ENCODE measurements around the gene PIK3AP1.
"Not testable (repeated sequence)": the region's sequence is repeated elsewhere in the genome, so short reads cannot be mapped to it uniquely, and the experiment has no call there.

The PIK3AP1 gene

DNA sequence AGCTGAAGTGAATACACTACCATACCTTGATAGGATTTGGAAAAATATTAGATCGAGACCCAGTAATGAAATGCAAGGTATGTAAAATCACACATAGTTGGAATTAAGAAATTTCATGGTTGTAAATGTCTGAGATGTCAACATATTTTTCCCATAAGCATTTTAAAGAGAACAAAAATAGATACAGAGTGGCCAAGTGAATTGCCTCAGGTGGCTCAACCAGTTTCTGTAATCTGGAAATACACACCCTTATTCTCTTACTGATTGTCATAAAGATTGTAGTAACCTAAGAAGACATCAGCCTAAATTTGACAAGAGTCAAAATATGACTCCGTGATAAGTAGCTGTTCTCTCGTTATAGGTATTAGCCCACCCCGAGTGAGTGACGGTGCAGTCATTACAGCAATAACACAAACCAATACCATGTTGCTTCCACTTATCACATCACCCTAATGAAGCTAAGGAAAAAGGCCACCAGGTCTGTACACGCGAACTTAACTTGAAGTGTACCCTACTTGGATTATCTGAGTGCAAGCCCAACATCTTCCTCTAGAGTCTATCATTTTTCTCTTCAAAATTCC is 23.4 kb downstream of the PIK3AP1 start:
- DNase-seq (ENCODE audit: low read depth), result no peak

DNA sequence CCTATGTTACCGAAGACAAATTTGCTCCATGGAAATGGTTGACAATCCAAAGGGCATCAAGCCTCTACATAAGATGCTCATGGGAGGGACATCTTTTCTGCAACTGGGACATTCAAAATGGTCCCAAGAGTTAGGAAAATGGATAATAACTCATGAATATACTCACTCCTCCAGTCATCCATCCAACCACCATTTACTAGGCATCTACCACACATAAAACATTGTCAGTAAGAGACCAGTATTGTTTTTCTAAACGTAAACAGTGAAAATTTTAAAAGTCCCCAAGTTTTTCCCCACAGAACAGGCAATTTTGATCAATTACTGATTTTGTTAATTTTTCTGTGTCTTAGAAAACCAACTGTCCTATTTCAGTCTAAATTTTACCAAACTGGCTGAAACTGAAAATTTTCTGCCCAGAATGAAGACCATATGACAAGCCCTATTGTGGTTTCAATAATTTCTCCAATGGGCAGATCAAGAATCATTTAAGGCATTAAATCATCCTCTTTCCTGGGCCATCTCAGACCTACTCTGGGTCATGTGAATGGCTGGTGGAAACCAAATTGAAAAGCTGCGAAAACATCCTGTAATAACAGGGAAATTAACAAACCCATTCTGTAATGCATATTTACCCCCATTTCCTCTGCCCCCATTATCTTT is 24.2 kb downstream of the PIK3AP1 start:
- DNase-seq (ENCODE audit: low read depth), result no peak

DNA sequence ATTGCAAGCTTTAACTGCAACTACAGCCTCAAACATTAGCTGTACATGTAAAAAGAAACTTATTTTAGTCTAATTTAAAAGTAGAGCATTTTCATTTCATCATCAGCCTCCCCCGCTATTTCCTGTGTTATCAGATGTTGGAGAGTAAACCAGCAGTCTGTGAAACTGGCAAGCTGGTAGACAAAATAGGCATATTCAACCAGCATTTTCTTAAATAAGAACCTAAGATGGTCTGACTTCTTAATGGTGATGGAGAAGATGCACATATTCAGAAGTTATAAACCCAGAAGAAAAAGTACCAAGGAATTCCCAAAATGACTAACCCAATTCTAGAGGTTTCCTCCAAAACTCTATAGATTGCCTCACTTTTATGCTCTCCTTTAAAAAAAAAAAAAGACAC is 24.9 kb downstream of the PIK3AP1 start:
- DNase-seq (ENCODE audit: low read depth), result peak; percentile 24

DNA sequence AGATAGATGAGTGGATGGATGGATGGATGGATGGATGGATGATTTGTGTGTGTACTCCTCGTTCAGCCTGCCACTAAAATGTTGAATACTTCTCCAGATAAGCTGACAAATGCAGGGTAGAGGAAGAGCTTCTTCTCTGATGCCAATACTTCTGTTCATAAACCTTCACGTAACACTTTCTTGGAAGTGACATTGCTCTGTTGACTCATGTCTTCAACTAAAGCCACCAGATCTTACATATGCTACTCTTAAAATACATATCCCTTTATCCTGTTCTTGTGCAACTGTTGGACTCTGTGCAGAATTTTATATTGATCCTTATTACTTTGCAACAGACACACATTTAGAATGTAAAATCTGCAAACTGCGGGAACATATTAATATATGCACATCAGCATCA is 26.9 kb downstream of the PIK3AP1 start:
- no peak for DNase-seq (ENCODE audit: low read depth)

DNA sequence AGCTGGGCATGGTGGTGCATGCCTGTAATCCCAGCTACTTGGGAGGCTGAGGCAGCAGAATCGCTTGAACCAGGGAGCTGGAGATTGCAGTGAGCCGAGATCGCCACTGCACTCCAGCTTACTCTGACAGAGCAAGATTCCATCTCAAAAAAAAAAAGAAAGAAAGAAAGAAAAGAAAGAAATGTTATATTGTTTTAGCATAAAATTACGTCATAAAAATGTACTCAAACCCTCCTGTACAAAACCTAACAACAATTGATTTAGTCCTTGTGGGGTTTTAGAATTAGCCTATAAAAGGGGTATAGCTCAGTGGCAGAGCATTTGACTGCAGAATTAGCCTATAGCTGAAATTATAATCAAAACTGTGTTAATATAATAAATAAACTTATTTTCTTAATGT is 27.9 kb downstream of the PIK3AP1 start:
- DNase-seq (ENCODE audit: low read depth), result no peak

- no peak for DNase-seq (ENCODE audit: low read depth)
These were observed 28.6 kb downstream of the PIK3AP1 start for GRCh38 chr10:96691761-96692160.

GRCh38 chr10:96690755-96691730 is 29.3 kb downstream of the PIK3AP1 start:
- DNase-seq (ENCODE audit: low read depth), result no peak

DNA sequence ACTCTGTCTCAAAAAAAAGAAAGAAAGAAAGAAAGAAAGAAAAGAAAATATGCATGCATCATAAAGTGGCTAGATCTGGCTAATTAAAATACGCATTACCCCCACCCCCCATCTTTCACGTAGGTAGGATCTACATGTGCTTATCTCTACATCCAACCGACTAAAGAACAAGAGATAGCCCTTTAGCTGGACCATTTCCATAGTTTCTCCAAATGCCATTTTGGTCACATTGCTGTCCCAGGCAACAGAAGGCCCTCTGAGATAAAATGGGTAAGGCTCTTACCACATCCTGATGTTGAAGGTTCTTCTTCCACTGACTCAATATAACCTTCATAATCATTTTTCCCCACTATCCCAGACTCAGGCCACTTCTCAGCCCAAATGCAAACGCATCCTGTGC is 31.5 kb downstream of the PIK3AP1 start:
- no peak for DNase-seq (ENCODE audit: low read depth)

DNA sequence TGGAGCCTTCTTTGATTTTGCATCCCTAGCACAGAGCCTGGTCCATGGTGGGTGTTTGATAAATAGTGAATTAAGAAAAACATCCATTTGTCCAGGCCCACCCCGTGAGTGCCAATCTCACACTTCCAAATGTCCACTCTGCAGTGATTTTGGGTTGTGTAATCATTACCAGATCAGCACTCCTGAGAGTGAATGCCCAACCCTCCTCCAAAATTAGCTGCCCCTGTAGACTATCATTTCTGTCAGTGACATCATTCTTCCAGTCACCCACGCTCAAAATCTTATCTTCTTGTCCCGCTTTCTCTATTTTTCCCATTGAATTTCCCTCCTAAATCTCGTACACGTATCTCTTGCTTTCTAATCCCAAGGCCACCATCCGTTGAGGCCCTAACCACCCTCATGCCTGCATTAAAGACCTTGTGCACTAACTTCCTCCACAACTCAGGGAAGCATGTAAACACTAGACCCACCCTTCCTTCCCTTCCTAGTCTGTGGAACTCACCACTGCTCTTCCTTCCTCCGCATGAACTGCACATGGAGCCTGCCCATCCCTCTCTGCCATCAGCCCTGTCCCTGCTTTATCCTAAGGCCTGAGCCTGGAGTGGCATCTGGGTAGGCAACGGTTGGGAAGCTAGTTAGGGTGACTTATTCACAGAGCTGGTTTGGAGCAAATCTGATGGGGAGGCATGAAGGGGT is 32.8 kb downstream of the PIK3AP1 start:
- DNase-seq (ENCODE audit: low read depth), result no peak

- no peak for DNase-seq (ENCODE audit: low read depth)
These were observed 33.8 kb downstream of the PIK3AP1 start for GRCh38 chr10:96686514-96686913.

GRCh38 chr10:96685306-96685705 is 35.0 kb downstream of the PIK3AP1 start:
- no peak for DNase-seq (ENCODE audit: low read depth)

DNA sequence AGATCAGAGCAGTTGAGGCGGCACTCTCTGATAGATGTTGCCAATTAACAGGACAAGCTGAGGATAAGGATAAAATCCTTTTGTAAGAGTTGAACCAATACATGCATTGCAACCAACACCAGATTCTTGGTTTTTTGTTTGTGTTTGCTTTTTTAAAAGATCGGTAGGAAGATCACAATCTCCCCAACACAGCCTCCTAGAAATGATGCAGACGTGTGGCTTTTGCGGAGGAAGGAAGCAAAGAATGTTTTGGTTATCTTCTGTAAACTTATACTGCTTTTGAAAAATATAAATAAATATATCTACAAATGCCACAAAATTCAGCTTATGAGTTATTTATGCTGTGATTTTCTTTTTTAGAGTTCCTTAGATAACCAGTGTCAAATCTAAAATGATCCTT is 35.5 kb downstream of the PIK3AP1 start:
- no peak for DNase-seq (ENCODE audit: low read depth)

- no peak for DNase-seq (ENCODE audit: low read depth)
These were observed 36.6 kb downstream of the PIK3AP1 start for GRCh38 chr10:96683710-96684109.

DNA sequence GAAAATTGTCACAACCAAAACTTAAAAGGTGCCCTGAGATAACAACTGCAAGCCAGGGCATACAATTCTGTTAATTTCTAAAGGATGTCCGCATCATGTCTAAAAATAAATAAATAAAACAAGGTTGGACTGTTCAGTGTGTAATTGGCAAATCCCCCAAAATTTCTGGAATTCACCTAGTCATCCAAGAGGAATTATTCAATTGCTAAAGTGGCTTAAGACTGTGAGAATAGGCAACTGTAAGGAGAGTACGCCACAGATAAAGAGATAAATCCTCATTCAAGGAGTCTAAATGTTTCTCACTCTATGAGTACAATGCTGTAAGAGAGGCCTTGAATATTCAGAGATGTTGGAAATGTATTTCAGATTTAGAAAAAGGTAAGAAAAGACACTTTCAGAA is 37.2 kb downstream of the PIK3AP1 start:
- DNase-seq (ENCODE audit: low read depth), result peak; percentile 83

DNA sequence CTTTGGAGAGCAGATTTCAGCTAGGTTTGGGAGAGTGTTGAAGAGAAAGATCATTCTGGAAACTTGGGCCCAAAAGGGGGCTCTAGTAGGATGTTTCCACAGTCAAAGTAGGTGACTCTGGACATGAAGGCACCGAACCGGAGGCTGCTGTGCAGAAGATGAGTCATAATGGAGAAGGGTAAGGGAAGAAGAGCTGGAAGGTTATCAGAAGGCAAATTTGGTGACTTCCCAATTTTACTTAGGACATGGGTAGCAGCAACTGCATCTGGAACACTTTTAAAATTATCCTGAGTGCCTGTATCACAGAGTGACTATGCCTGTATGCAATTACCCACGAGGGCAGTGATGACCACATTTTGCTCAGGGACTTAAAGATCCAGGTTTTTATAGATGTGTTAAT is 38.8 kb downstream of the PIK3AP1 start:
- no peak for DNase-seq (ENCODE audit: low read depth)

- not testable (repeated sequence) for DNase-seq (ENCODE audit: low read depth)
These were observed 39.9 kb downstream of the PIK3AP1 start for GRCh38 chr10:96680463-96680862.

DNA sequence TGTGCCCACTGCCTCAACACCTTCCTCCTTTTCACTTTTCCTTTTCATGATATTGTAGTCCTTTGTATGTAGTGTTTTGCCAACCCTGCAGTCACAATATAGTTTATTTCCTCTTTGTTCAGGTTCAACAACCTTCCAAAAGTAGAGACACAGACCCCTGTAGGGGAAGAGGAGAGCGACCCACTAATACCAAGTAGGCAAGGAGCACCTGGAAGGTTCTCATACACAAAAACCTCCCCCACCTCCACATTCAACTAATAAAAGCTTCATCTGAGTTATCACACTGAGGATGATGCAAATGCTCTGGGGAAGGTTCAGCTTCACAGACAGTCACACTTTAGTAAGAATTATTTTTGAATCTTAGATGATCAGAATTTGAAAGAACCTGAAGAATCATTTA is 41.6 kb downstream of the PIK3AP1 start:
- DNase-seq (ENCODE audit: low read depth), result no peak

DNA sequence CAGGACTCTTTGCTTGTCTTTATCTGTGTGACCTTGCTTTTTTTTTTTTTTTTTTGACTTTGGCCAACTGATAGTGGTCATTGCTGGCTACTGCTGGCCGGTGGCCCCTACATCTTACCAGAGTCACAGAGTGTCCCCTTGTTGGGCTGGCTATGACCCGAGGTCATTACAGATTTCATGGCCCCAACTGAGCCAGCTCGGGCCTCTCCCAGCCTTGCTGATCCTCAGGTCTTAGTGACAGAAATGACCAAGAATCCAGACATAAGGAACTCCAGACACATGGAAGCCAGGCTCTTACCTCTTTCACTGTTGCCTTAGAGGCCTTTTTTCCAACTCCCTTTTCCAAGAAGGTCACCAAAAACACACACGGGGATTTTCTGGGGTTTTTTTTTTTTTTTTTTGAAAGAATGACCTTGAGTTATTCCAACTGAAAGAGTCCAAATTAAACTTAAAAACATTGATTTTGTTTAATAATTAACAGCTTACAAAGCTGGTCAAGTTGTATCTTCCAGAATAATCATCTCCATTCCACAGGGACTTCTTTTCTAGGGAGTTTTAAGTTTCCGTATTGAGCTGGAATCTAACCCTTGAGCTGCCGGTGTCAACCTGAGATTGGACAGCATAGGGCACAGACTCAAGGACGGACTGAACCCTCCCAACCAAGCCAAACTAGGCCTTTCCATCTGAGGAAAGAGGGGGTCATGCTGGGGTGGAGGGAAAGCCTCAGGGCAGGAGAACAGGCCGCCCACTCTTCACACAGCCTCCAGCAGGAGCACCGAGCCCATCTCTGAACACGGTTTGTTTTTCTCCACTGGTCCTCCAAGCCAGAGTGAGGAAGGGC is 43.8 kb downstream of the PIK3AP1 start:
- DNase-seq (ENCODE audit: low read depth), result no peak

DNA sequence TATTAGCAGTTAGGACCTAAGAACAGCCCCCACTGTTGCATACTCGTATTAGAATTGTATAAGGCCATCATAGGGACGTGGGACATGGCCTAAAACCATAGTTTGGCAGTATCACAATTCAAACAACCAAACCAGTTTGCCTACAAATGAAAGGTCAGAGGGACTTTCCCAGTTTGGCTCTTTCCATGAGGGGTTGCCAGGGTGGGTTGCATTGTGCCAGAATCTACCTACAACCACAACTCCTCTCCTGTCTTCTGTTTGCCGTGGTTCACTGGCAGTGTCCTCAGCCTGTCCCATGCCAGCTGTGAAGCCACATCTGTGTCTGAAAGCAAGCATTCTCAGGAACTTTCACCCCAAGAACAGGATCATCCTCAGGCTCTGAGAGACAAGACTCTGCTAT is 44.5 kb downstream of the PIK3AP1 start:
- no peak for DNase-seq (ENCODE audit: low read depth)

GRCh38 chr10:96673318-96674099 is 46.8 kb downstream of the PIK3AP1 start:
- DNase-seq (ENCODE audit: low read depth), result peak; percentile 79

All from iris pigment epithelial cell (primary cell).